Measurements from ENCODE around the gene SLC25A19.

DNA sequence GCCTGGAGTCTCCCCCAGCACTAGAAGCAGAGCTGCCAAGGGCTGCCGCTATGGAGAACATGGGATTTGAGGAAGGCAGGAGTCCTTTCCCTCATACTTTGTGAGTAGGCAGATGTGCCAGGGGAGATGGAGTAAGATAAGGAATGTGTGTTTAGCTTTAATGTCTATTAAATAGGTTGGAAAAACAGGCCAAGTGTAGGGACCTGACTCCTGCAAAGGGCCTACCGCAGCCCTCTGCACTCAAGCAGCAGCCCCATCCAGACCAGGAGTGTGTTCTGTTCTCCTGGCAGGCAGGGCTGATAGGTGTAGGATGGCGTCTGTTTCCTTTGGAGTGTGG lies 16.4 kb downstream of the SLC25A19 start:
- TF ChIP-seq, protein P1, sequence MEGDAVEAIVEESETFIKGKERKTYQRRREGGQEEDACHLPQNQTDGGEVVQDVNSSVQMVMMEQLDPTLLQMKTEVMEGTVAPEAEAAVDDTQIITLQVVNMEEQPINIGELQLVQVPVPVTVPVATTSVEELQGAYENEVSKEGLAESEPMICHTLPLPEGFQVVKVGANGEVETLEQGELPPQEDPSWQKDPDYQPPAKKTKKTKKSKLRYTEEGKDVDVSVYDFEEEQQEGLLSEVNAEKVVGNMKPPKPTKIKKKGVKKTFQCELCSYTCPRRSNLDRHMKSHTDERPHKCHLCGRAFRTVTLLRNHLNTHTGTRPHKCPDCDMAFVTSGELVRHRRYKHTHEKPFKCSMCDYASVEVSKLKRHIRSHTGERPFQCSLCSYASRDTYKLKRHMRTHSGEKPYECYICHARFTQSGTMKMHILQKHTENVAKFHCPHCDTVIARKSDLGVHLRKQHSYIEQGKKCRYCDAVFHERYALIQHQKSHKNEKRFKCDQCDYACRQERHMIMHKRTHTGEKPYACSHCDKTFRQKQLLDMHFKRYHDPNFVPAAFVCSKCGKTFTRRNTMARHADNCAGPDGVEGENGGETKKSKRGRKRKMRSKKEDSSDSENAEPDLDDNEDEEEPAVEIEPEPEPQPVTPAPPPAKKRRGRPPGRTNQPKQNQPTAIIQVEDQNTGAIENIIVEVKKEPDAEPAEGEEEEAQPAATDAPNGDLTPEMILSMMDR (IDR thresholded peaks at IDR 0.05): no peak
- TF ChIP-seq SIN3A (IDR thresholded peaks at IDR 0.05; ENCODE audit: borderline replicate concordance, insufficient read depth, low read depth, low read length): no peak
- TF ChIP-seq POLR2AphosphoS5 (IDR thresholded peaks at IDR 0.05; ENCODE audit: low read depth, low read length): no peak
- TF ChIP-seq TCF7L2 (IDR thresholded peaks at IDR 0.05; ENCODE audit: low read depth, low read length): no peak
- TF ChIP-seq, protein P2, sequence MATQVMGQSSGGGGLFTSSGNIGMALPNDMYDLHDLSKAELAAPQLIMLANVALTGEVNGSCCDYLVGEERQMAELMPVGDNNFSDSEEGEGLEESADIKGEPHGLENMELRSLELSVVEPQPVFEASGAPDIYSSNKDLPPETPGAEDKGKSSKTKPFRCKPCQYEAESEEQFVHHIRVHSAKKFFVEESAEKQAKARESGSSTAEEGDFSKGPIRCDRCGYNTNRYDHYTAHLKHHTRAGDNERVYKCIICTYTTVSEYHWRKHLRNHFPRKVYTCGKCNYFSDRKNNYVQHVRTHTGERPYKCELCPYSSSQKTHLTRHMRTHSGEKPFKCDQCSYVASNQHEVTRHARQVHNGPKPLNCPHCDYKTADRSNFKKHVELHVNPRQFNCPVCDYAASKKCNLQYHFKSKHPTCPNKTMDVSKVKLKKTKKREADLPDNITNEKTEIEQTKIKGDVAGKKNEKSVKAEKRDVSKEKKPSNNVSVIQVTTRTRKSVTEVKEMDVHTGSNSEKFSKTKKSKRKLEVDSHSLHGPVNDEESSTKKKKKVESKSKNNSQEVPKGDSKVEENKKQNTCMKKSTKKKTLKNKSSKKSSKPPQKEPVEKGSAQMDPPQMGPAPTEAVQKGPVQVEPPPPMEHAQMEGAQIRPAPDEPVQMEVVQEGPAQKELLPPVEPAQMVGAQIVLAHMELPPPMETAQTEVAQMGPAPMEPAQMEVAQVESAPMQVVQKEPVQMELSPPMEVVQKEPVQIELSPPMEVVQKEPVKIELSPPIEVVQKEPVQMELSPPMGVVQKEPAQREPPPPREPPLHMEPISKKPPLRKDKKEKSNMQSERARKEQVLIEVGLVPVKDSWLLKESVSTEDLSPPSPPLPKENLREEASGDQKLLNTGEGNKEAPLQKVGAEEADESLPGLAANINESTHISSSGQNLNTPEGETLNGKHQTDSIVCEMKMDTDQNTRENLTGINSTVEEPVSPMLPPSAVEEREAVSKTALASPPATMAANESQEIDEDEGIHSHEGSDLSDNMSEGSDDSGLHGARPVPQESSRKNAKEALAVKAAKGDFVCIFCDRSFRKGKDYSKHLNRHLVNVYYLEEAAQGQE (IDR thresholded peaks at IDR 0.05; ENCODE audit: insufficient read depth in 1 of 2, low read depth in 2 of 2, low read length in 1 of 2): no peak
